ENCODE measurements around the gene ISL1.

ISL1 gene

GRCh38 chr5:51387884-51388275 is 4.6 kb downstream of the ISL1 start:
- peak; percentile 62 for DNase-seq

- DNase-seq: no peak
Observed at GRCh38 chr5:51388488-51389287, 5.4 kb downstream of the ISL1 start.

- DNase-seq: no peak
Observed at GRCh38 chr5:51389288-51389576, 6.0 kb downstream of the ISL1 start.

- peak; percentile 29 for DNase-seq
Observed at GRCh38 chr5:51389577-51390463, 6.6 kb downstream of the ISL1 start.

GRCh38 chr5:51391175-51391574 is 7.9 kb downstream of the ISL1 start:
- no peak for DNase-seq

GRCh38 chr5:51392689-51393199 is 9.5 kb downstream of the ISL1 start:
- DNase-seq: no peak

GRCh38 chr5:51394609-51395008 is 11.4 kb downstream of the ISL1 start:
- no peak for DNase-seq

- DNase-seq: no peak
Observed at GRCh38 chr5:51395245-51395644, 12.0 kb downstream of the ISL1 start.

GRCh38 chr5:51395666-51396356 is 12.6 kb downstream of the ISL1 start:
- DNase-seq: peak; percentile 37

GRCh38 chr5:51396797-51397196 is 13.5 kb downstream of the ISL1 start:
- no peak for DNase-seq

- DNase-seq: no peak
Observed at GRCh38 chr5:51397996-51398395, 14.7 kb downstream of the ISL1 start.

GRCh38 chr5:51398875-51399642 is 15.8 kb downstream of the ISL1 start:
- DNase-seq: no peak

- DNase-seq: no peak
Observed at GRCh38 chr5:51399643-51400006, 16.4 kb downstream of the ISL1 start.

- no peak for DNase-seq
Observed at GRCh38 chr5:51404255-51404654, 21.0 kb downstream of the ISL1 start.

GRCh38 chr5:51411921-51412325 is 28.7 kb downstream of the ISL1 start:
- no peak for DNase-seq

- DNase-seq: no peak
Observed at GRCh38 chr5:51414516-51414915, 31.3 kb downstream of the ISL1 start.

- no peak for DNase-seq
Observed at GRCh38 chr5:51416149-51416548, 32.9 kb downstream of the ISL1 start.

GRCh38 chr5:51433052-51433710 is 49.9 kb downstream of the ISL1 start:
- DNase-seq: no peak

- DNase-seq: no peak
Observed at GRCh38 chr5:51439232-51439631, 56.0 kb downstream of the ISL1 start.
